HG03097 (cell line): ENCODE data around the gene CLN6.
"Not testable (repeated sequence)": the region's sequence is repeated elsewhere in the genome, so short reads cannot be mapped to it uniquely, and the experiment has no call there.

Source experiments
- ATAC-seq: cut with Tn5 transposase; IDR thresholded peaks from one replicate; pipeline ENCODE4 v1.9.1; 2021; ENCODE audit not compliant: unreplicated experiment, low FRiP score

CLN6 gene

GRCh38 chr15:68256675-68257450 is 27.3 kb upstream of the CLN6 start:
- ATAC-seq: no peak

DNA sequence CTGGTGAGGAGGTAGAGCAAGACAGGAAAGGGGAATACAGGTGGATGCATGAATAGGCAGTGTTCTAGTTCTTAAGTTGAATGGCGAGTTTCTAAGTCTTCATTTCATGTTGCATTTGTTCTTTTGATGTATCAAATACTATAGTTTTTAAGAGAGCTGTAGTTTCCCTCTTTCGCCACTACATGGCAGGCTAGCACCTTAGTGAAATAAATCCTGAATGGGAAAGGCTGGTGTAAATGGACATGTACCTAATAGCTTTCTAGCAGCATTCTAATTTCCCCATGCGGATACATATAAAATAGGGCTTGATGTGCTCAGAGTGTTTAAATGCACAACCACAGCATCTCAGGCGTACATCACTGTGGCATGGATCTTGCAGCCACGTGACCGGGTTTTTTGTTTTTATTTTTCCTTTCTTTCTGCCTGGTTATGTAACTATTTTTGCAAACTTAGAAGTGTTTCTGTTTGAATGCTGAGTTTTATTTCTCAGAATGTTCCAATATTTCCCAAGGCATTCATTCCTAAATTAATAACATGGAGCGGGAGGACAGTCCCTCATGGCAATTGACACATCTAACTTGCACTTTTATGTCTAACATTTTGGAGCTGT is 23.5 kb upstream of the CLN6 start:
- no peak for ATAC-seq

DNA sequence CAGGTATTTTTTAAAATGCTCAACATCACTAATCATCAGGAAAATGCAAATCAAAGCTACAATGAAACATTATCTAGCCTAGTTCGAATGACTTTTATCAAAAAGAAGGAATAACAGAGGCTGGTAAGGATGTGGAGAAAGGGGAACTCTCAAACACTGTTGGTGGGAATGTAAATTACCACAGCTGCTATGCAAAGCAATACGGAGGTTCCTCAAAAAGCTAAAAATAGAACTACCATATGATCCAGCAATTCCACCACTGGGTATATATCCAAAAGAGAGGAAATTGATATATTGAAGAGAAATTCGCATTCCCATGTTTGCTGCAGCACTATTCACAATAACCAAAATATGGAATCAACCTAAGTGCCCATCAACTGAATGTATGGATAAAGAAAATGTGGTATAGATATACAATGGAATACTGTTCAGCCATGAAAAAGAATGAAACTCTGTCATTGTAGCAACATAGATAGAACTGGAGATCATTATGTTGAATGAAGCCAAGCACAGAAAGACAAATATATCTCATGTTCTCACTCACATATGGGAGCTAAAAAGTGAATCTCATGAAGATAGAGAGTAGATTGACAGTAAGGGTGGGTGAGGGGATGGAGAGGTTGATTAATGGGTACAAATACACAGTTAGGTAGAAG is 19.7 kb upstream of the CLN6 start:
- no peak for ATAC-seq

- no peak for ATAC-seq
These were observed 14.7 kb upstream of the CLN6 start for GRCh38 chr15:68244235-68244634.

- ATAC-seq: no peak
These were observed 11.8 kb upstream of the CLN6 start for GRCh38 chr15:68241088-68241935.

DNA sequence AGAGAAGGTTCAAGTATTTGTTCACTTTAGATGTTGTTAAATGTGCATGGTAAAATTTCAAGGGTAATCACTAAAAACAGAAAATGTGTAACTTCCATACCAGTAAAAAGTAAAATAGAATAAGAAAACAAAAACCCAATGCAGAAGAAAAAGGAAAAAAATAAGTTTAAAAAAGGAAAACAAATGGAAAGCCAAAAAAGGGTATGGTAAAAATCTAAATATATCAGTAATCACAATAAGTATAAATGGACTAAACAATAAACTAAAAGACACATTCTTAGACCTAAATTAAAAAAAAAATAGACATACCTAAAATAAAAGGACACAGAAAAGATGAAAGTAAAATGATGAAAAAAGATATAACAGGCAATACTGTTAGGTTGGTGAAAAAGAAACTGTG is 9.5 kb upstream of the CLN6 start:
- no peak for ATAC-seq

DNA sequence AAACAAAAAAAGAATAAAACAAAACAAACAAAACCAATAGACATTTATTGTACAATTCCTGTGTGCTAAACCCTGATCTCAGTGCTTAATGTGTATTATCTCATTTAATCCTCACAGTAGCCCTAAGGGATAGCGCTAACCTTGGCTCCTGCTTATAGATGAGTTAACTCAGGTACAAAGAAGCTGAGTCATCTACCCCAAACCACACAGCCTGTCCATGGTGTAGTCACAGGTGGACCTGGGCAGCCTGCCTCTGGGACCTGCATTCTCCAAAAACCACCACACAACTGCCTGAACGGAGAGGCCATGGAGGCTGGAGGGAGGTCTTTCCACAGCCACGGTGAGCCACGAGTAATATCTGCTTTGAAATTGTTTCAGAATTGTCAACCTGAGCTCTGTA is 5.5 kb upstream of the CLN6 start:
- ATAC-seq: no peak

GRCh38 chr15:68234520-68234919 is 5.0 kb upstream of the CLN6 start:
- not testable (repeated sequence) for ATAC-seq

DNA sequence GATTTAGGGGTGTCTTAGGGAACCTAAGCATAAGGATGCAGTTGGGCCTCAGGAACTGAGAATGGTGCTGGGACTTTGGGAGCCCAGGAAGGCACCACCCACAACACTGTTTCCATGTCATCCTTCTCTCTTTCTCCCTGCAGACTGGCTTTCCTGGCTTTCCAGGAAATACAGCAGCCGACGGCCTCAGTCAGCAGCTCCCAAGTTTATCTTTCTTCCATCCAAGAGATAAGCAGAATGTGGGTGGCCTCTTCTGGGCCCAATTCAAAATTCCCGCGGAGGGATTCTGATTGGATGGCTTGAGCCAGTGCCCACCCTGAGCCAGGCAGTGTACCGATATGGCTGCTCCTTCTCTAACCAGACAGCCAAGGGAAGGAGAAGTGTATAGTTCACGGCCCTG is 4.5 kb upstream of the CLN6 start:
- no peak for ATAC-seq

GRCh38 chr15:68232937-68233336 is 3.4 kb upstream of the CLN6 start:
- no peak for ATAC-seq

- no peak for ATAC-seq
These were observed 2.9 kb upstream of the CLN6 start for GRCh38 chr15:68232449-68232848.

- ATAC-seq: no peak
These were observed 1.7 kb upstream of the CLN6 start for GRCh38 chr15:68231102-68231818.

DNA sequence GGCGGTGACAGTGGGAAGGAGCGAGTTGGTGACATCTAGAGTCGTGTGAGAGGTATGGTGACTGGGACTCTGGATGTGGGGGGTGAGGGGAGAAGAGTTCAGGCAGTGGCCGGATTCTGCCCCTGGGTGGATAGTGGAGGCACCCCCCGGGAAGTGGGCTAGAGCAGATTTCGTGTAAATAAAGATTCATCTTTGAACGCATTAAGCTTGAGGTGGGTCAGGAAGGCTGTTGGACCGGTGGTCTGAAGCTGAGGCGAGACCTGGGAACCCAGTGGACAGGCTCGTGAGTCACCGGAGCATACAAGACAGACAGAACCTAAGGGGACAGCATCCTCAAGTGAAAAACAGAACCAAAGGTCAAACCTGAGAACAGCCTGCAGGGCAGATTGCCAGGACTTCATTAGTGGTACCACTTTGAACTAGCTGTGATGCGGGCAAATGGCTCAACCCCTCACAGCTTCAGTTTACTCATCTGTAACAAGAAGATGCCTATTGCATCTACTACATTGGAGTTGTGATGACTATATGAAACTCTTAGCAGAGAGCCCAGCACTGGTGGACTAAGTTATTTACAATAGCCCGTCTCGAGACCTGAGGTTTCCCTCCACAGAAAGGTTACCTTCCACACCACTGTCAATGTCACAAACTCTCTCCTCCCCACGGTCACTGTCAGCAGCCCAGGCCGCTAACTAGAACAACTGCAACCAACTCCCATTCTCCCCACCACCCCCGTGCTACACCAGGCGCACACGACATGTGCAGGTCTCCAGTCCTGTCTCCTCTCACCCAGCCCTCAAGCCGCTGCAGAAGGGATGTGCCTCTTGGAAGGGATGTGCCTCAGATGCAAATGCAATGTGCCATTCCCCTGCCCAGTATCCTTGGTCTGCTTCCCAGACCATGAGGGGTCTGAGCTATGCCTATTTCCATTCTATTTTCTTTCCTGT is 901 bp upstream of the CLN6 start:
- ATAC-seq: no peak

DNA sequence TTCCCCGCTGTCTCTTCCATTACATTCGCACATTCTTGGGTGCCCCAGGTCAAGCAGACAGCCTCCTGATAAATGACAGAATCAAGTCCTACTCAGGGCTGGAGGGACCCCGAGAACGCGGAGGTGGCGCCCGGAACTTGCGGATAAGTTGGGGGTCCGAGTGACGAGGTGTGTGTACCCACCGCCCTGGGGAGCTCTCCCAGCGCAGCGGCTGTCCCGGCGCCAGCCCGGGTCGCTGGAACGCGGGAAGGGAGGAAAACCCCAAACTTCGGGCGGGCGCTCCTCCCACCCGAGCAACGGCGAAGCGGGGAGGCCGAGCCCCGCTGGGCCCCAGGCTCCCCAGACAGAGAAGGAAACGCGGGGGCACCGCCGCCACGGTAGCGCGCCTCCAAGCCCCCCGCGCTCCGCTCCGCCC is 550 bp downstream of the CLN6 start:
- peak; percentile 7 for ATAC-seq

GRCh38 chr15:68228143-68228970 is 1.2 kb downstream of the CLN6 start:
- ATAC-seq: no peak

DNA sequence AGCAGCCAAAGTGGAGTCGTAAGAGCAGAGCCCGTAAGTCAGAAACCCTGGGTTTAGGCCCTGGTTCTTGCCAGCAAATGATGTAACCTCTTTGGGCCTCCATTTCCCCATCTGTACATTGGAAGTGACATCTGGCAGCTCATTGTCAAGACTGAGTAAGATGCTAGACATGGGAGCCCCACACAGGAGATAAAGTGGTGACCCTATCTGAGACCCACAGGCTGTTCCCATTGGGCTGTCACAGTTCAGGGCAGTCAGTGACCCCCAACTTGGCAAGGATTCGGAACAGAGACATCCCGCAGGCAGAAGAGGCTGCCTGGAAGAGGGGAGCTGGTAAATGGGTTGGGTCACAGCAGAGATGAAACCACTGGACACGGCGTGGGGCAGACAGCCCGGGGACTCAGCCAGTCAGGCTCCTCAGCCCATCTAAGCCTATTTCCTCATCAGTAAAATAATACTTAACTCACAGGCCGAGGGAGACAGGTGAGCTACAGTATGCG is 1.8 kb downstream of the CLN6 start:
- ATAC-seq: no peak

DNA sequence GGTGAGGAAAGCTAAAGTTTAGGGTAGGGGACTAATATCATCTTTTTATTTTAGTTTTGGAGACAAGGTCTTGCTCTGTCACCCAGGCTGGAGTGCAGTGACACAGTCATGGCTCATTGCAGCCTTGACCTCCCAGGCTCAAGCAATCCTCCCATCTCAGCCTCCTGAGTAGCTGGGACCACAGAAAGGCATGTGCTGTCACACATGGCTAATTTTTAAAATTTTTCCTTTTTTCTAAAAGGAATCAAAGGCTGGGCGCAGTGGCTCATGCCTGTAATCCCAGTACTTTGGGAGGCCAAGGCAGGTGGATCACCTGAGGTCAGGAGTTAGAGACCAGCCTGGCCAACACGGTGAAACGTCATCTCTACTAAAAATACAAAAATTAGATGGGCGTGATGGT is 4.1 kb downstream of the CLN6 start:
- not testable (repeated sequence) for ATAC-seq

DNA sequence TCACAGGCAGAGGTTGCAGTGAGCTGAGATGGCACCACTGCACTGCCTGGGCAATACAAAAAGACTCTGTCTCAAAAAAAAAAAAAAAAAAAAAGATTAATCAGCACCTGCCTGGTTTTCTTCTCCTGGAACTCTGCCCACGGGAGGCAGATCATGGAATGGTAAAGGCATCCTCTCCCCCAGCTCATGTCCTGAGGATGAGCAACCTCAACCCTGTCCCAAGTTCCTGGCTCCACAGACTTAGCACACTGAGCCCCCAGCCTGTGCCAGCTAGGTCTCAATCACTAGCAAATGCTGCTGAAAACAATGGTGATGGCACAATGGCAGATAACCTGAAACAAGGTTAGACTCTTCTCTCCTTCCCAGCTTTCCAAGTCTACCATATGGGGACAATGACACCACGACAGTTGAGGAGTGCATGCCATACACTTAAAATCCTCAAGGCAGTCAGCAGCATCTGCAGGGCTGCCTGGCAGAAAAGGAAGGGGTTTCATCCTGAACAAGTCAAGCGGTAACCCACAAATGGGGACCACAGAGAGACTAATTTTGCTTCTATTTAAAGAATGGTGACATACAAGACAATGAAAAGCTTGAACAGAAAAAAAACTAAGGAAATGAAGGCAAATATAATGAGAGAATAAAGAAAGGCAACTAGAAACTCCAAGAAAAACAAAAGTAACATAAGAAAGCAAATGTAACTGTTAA is 4.8 kb downstream of the CLN6 start:
- no peak for ATAC-seq
